SK-N-MC (cell line): Measurements from ENCODE around the gene MARK2.

Experiments
- EZH2 ChIP-seq: fragments of 200-600 bp; sonication (generic); IDR thresholded peaks from one replicate; pipeline ENCODE4 v1.6.1; 2017; ENCODE audit warnings: antibody characterized with exemption
- POLR2AphosphoS5 ChIP-seq: IDR thresholded peaks from 2 replicates; pipeline ENCODE4 v1.6.1; 2012; ENCODE audit warnings: mild to moderate bottlenecking, low read depth, low read length, borderline replicate concordance

- TF ChIP-seq EZH2 (no peak), POLR2AphosphoS5 (peak; percentile 43)
Observed at GRCh38 chr11:63813035-63813562, 25.8 kb upstream of the MARK2 start, which contains the start of gene SPINDOC.
